ENCODE measurements around the gene MYH13. TPM values are rescaled to one million over a fixed set of nuclear protein-coding genes. Genes with fewer than 3 reads are reported as not detected.

Gene MYH13
- total RNA-seq, 1 experiment from 2014 or later: not detected

DNA sequence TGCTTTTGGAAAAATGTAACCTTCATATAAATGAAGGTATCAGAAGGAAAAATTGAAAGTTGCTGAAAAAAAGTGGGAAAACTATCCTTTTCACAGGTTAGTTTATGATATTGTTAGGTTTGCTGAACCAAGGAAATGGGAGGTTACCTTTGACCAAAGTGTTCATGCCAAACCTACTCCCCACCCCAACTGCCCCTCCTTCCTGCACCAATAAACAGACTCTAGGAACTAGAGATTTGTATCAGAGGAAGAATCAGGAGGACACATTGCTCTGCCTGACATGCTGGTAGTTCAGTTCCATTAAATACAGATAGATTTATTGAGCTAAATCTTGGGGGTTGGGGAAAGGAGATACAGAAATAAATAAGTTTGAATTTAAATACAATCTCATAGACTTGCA, 30.8 kb upstream of the MYH13 start:
- intact Hi-C loops (cut with micrococcal nuclease; ENCODE audit: unreplicated experiment): no loop called here
- no peak overlapping the region for H3K4me3 ChIP-seq
- BruUV-seq (replicated peaks): no TSS peak
- no peaks in the 10 kb centered on the region for H3F3A ChIP-seq (ENCODE audit: insufficient read depth, low read depth)
- no peak for DNase-seq
- H3K9me3 ChIP-seq (ENCODE audit: insufficient read depth, low read depth): no peaks in the 10 kb centered on the region
- H4K20me1 ChIP-seq (ENCODE audit: insufficient read depth): no peaks in the 10 kb centered on the region
- no peak overlapping the region for H2AFZ ChIP-seq
- no peaks in the 10 kb centered on the region for H3K79me2 ChIP-seq (ENCODE audit: low read depth)
- no peaks in the 10 kb centered on the region for H3K9me2 ChIP-seq (ENCODE audit: insufficient read depth)
- H3K4me2 ChIP-seq: no peak overlapping the region
- no peaks in the 10 kb centered on the region for H3K4me1 ChIP-seq (replicated peaks; ENCODE audit: insufficient read depth)
- peaks cover 6% of the 10 kb centered on the region for H3K27me3 ChIP-seq (ENCODE audit: insufficient read depth, low read depth)
- ChIA-PET POLR2A (ENCODE audit: unreplicated experiment) (no interaction called here), CTCF (no interaction called here)
- TF ChIP-seq, protein P1, sequence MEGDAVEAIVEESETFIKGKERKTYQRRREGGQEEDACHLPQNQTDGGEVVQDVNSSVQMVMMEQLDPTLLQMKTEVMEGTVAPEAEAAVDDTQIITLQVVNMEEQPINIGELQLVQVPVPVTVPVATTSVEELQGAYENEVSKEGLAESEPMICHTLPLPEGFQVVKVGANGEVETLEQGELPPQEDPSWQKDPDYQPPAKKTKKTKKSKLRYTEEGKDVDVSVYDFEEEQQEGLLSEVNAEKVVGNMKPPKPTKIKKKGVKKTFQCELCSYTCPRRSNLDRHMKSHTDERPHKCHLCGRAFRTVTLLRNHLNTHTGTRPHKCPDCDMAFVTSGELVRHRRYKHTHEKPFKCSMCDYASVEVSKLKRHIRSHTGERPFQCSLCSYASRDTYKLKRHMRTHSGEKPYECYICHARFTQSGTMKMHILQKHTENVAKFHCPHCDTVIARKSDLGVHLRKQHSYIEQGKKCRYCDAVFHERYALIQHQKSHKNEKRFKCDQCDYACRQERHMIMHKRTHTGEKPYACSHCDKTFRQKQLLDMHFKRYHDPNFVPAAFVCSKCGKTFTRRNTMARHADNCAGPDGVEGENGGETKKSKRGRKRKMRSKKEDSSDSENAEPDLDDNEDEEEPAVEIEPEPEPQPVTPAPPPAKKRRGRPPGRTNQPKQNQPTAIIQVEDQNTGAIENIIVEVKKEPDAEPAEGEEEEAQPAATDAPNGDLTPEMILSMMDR (conservative IDR thresholded peaks at IDR 0.05): no peak
- TF ChIP-seq EZH2 (IDR thresholded peaks at IDR 0.05; ENCODE audit: low read depth): no peak
- H3K36me3 ChIP-seq (ENCODE audit: low read depth): no peaks in the 10 kb centered on the region
- no peak overlapping the region for H3K27ac ChIP-seq

DNA sequence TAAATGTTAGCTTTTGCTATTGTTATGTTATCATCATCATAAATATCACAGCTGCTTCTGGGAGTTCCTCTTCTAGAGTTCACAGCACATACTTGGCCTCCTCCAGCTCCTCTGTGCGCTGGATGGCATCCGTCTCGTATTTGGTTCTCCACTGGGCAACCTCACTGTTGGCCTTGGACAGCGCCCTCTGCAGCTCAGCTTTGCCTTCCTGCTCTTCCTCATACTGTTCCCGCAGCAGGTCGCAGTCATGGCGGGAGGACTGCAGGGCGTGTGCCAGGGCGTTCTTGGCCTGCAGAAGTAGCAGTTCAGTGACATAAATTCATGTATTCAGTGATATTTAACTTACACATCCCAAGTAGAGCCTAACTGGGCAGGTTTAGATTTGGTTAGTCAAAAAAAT, 25.5 kb upstream of the MYH13 start:
- Histone ChIP-seq H3K9me2 (ENCODE audit: insufficient read depth) (no peaks in the 10 kb centered on the region), H3K27ac (no peak overlapping the region), H3K4me3 (no peak overlapping the region), H3F3A (ENCODE audit: insufficient read depth, low read depth) (no peaks in the 10 kb centered on the region), H3K9me3 (ENCODE audit: insufficient read depth, low read depth) (no peaks in the 10 kb centered on the region), H2AFZ (no peak overlapping the region), H3K79me2 (ENCODE audit: low read depth) (no peaks in the 10 kb centered on the region), H3K4me2 (no peak overlapping the region), H4K20me1 (ENCODE audit: insufficient read depth) (no peaks in the 10 kb centered on the region), H3K27me3 (ENCODE audit: insufficient read depth, low read depth) (peaks cover 9% of the 10 kb centered on the region; the same call in 1 of the 2 replicates), H3K36me3 (ENCODE audit: low read depth) (no peaks in the 10 kb centered on the region), H3K4me1 (replicated peaks; ENCODE audit: insufficient read depth) (no peaks in the 10 kb centered on the region)
- TF ChIP-seq, protein P1 (conservative IDR thresholded peaks at IDR 0.05): no peak
- TF ChIP-seq EZH2 (IDR thresholded peaks at IDR 0.05; ENCODE audit: low read depth): no peak
- ChIA-PET POLR2A (ENCODE audit: unreplicated experiment) (no interaction called here), CTCF (no interaction called here)
- DNase-seq: no peak
- BruUV-seq (replicated peaks): no TSS peak
- intact Hi-C loops (cut with micrococcal nuclease; ENCODE audit: unreplicated experiment): no loop called here

DNA sequence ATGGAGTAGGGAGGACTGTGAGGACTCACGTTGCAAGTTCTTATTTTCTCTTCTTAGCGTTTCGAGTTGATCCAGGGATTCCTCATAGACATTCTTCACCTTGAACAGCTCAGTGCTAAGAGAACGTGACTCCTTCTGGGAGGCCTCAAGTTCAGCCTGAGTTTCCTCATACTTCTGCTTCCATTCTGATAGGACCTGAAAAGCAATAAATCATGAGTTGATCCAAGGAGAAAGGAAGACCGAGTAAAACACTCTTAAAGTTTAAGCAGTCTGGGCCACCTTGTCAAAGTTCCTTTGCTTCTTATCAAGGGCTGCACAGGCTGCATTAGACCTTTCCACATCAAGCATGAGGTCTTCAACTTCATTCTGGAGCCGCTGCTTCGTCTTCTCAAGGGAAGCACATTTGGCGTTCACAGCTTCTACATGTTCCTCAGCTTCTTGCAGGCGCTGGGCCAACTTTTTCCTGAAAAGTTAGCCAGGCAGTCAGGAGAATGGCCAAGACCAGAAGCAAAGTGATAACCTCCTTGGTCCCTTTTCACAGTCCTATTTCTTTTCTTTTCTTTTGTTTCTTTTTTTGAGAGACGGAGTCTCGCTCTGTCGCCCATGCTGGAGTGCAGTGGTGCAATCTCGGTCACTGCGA, 23.8 kb upstream of the MYH13 start:
- H3K36me3 ChIP-seq (ENCODE audit: low read depth): no peaks in the 10 kb centered on the region
- ChIA-PET CTCF (no interaction called here), POLR2A (ENCODE audit: unreplicated experiment) (no interaction called here)
- no peaks in the 10 kb centered on the region for H3K9me2 ChIP-seq (ENCODE audit: insufficient read depth)
- H3K9me3 ChIP-seq (ENCODE audit: insufficient read depth, low read depth): no peaks in the 10 kb centered on the region
- intact Hi-C loops (cut with micrococcal nuclease; ENCODE audit: unreplicated experiment): no loop called here
- H4K20me1 ChIP-seq (ENCODE audit: insufficient read depth): no peaks in the 10 kb centered on the region
- no peak for DNase-seq
- peaks cover 17% of the 10 kb centered on the region for H3K27me3 ChIP-seq (ENCODE audit: insufficient read depth, low read depth)
- no peak overlapping the region for H2AFZ ChIP-seq
- TF ChIP-seq, protein P1 (conservative IDR thresholded peaks at IDR 0.05): no peak
- TF ChIP-seq EZH2 (IDR thresholded peaks at IDR 0.05; ENCODE audit: low read depth): no peak
- no peaks in the 10 kb centered on the region for H3K79me2 ChIP-seq (ENCODE audit: low read depth)
- BruUV-seq (replicated peaks): no TSS peak
- no peak overlapping the region for H3K27ac ChIP-seq
- no peaks in the 10 kb centered on the region for H3K4me1 ChIP-seq (replicated peaks; ENCODE audit: insufficient read depth)
- H3K4me3 ChIP-seq: no peak overlapping the region
- no peak overlapping the region for H3K4me2 ChIP-seq
- H3F3A ChIP-seq (ENCODE audit: insufficient read depth, low read depth): no peaks in the 10 kb centered on the region
